ENCODE data around the gene GNAI2.
"Not testable (repeated sequence)": the region's sequence is repeated elsewhere in the genome, so short reads cannot be mapped to it uniquely, and the experiment has no call there.

The GNAI2 gene

DNA sequence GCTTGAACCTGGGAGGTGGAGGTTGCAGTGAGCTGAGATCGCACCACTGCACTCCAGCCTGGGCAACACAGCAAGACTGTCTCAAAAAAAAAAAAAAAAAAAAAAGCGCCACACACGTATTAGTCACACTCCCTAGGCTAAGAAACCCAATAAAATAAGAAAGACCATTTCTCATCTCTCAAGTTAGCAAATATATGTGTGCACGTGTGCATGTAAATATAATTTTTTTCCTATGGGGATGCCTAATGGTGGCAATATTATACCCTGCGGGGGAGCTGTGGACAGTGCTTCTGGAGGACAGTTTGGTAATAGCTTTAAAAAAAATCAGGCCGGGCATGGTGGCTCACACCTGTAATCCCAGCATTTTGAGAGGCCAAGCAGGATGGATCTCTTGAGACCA, 48.1 kb downstream of the GNAI2 start:
- not testable (repeated sequence) for DNase-seq

DNA sequence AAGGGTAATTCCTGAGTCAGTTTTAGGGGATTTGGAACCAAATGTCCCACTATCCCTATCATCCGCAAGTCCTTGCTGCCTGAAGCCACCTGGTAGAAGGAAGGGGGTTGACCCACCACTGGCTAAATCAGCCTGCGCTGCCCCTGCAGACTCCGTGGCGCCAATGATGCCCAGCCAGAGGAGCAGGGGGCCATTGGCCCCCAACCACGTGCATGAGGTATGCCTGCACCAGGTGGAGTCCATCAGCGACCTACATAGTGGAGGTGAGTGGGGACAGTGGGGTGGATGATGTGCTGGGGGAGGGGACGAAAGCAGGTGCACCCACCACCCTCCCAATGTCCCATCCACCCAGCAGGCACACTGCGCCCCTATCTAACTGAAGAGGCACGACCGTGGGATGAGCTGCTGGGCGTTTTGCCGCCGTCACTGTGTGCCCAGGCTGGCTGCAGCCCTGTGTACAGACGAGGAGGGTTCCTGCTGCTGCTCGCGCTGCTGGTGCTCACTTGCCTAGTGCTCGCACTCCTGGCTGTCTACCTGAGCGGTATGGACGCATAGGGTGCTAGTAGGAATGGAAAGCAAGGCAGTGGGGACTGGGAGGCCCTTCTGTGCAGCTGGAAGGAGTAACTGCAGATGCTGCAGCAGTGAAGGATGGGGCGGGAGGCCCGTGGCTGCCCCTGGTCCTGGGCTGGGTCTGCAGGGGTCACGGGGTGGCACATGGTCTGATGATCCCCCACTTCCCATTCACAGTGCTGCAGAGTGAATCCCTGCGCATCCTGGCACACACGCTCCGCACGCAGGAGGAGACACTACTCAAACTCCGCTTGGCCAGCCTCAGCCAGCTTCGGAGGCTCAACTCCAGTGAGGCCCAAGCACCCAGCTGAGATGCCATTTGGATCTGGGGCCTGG, 50.6 kb downstream of the GNAI2 start:
- no peak for DNase-seq

DNA sequence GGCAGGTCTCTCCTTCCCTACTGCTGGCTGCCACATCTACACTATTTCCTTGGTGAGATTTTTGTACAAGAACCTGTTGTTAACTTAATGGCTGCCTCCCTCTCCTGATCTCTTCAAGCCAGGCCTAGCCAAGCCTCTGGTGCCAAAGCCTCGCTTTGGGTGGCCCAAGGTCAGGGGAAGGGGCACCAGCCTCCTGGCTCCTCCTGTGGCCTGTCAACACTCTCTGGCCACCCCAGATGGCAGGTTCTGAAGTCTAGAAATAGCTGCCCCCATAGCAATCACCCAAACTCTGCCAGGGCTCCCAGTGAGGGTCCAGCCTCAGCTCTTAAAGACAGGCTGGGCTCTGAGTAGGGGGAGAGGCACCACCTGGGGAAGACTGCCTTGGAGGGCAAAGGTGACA, 51.3 kb downstream of the GNAI2 start:
- DNase-seq: no peak

DNA sequence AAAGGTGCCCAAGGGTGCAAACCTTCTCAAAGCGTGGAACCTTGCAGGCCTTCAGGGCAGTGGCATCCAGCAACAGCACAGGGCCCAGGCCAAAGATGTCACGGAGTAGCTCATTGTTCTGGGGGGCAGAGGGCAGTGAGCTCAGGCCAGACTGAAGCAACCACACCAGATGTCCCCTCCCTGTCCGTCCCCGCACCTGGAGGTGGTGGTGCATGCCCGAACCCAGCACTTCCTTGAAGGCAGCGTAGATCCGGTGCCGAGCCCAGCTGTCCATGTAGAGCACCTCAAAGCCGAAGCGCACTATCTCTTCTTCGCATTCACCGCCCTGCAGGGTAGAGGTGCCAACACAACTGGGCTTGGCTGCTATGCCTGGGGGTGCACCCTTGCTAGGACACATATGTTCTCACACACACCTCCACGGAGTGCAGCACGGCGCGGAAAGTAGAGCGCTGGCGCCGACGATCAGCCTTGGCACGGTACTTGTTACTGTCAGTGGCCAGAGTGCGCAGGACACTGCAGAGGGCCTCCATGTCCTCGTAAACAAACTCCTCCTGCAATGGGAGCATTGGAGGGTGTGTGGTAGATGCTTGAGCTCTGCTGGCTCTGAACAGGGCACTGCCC, 52.5 kb downstream of the GNAI2 start:
- DNase-seq: no peak

DNA sequence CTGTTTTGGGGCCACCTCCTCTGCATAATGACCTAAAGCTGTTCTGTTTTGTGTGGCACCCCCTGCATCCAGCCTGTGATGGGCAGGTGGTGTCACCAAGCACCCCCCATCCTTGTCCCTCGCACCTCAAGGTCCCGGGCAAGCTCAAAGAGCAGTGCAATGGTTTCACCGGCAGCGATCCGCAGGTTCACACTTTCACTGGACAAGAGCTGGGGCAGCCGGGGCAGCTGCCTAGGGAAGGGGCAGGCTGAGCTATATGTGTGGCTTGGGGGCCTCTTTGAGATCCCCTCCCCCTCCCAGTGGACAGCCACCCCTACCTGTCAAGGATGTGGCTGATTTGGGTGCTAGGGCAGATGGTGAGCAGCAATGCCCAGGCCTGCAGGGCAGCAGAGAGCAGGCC, 53.1 kb downstream of the GNAI2 start:
- DNase-seq: no peak

DNA sequence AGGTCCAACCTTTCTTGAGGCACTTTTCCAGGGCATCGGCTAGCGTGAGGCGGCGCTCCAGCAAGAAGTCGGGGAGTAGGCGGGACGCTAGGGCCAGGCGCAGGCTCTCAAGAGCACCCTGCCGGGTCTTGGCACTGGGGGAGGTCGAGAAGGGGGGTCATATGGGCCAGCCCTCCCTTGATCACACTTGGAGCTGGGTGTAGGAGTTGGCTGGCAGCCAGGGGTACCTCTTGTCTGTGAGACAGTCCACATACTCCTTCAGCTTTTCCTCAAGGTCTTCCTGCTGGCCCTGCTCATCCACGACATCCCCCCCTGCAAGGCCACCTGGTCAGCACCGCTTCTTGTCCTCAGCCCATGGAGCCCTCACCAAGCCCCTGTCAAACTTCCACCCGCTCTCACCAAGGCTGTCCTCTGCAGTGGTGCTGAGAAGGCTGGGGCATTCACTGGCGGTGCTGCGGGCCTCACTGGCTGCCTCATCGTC, 54.2 kb downstream of the GNAI2 start:
- no peak for DNase-seq

DNA sequence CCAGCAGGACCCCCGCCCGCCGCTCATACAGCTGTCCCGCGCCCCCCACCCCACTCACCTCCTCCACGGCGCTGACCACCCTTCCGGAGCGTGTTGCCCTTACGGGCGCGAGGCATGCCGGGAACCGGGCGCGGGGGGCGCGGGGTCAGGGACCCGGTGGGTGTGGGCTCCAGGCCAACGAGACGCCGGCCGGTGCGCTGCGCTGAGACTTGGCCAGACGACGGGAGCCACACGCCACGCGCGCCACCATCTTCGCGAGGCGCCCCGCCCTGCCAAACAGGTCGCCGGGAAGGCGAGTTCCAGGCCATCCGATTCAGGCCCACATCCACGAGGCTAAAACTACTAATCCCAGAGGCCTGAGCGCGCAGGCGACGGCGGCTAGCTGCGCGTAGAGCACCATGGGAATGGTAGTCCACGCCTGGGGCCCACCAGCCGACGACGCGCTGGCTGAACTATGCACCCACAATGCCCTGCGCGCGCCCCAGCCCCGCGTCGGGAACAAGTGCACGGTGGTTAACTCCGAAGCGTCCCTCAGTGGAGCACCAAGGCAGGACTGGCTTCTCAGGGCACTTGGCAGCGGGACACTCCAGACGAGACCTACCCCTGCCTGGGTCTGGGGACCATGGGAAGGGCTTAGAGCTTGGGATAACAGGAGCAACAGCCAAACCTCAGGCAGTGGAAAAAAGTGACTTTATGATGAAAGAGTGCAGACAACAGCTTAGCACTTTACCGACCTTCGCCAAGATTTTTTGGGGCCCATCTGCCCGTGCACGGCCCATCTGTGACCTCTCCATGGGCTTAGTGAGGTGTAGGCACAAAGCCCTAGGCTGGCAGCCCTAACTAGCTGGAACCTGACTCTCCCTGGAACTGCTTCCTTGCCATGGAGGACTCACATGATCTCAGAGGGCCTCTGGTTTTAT, 56.4 kb downstream of the GNAI2 start, which contains the start of gene IFRD2:
TSS of gene IFRD2 (minus strand) at position 271 of the 920 bp plus-strand sequence. CDS start at position 116, 155 bp downstream.
- DNase-seq: peak; percentile 90

DNA sequence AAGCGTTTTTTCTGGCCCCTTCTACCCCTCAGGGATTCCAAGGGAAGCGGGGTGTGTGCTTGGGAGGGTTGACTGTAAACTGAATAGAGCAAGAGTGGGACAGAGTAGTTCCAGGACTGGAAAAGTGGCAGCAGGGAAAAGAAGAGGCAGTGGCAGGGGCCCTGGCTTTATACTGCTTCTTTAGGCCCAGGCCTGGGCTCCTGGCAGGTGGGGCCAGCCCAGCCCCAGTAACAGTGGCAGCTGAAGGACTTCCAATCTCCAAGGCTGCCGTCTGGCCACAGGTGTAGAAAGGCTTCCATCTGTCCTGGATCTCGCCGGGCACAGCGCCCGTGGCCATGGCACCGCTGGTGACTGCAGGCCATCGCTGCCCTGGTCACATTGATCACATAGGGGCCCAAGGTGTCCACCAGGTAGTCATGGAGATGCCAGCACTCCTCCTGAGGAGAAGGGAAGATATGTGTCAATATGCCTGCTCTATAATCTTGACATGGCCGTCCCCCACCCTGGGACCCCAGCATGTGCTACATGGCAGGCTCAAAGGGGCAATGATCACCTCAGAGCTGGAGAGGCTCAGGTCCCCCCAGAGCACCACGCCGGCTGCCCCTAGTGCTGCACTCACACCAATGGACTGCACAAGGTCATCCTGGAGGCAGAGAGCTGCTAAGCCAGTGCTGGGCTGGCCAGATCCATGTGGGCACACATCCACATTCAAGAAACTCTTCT, 57.2 kb downstream of the GNAI2 start:
- DNase-seq: no peak

DNA sequence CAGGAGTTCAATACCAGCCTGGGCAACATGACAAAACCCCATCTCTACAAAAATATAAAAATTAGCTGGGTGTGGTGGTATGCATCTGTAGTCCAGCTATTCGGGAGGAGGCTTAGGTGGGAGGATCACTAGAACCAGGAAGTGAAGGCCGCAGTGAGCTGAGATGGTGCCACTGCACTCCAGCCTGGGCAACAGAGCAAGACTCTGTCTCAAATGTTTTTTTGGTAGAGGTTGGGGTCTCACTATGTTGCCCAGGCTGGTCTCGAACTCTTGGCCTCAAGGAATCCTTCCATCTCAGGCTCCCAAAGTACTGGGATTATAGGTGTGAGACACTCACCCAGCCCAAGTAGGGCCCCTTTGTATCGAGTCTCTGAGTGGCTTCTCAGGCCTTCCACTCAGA, 58.1 kb downstream of the GNAI2 start:
- no peak for DNase-seq

DNA sequence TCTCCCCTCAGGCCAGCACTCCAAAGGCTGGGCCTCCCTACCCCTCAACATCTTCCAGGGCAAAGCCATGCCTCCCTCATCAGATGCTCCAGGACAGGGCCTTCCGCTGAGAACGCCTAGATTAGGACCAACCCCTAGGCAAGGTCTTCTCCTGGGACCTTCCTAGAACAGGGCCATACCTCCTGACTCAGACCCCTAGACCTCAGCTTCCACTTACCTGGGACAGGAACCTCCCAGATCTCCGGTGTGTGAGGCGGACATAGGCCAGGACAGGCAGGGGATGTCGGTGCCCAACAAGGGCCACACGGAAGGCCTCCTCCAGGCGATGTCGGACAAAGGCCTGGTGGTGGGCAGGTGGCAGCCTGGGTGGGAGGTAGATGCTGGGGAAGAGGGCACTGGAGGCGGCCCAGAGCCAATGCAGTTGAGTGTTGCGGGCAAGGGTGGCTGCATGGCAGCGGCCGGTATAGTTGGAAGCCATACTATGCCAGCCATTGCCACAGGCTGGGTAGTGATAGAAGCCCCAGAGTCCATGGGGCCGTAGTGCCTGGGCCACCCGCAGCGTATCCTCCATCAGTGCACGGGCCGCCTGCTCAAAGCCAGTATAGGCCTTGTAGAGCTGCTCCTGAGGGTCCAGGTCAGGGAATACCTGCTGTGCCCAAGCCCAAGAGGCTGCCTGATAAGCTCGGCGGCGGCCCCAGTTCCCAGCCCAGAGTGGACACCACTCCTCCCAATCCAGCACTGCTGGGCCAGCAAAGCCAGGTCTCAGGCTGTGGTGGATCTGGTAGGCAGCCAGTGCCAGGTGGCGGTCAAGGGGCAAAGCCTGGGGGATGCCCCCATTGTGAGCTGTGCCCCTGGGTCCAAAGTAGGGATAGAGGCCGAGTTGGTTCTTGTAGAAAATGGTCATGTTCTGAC, 58.7 kb downstream of the GNAI2 start:
- no peak for DNase-seq

DNA sequence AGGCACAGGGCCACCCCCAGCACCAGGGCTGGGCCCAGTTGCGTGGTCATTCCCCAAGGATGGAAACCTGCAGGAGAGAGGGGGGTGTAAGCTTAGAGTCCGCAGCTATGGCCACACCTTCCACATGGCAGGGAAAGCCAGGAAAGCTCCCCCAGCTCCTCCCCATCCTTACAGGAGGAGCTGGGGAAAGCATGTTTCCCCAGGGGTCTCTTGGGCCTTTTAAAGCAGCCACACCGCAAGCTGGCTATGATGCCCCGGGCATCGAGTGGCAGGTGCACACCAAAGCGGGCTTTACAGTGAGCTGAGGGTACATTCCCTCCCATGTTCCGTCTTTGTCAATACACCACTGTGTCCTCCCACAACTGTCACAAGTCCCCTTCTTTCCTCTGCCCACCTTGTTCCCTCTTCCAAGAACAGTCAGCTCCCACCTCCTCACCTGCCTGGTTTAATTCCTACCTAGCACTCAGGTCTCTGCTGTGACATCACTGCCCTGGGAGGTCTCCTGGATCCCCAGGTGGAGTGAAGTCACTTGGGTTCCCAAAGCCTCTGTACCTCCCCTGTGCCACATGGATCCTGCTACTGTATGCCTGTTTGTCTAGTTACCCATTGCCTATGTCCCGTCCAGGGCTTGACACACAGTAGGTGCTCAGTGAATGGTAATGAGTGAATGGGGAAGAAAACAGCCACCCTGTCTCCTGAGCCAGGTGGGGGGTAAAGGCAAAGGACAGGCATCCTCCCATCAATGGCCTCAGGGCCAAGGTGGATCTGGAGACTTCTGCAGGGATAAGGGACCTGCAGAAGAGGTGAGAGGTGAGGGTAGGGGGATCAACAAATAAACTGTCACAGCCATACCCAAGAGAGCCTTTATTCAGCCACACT, 59.8 kb downstream of the GNAI2 start:
- DNase-seq: no peak

DNA sequence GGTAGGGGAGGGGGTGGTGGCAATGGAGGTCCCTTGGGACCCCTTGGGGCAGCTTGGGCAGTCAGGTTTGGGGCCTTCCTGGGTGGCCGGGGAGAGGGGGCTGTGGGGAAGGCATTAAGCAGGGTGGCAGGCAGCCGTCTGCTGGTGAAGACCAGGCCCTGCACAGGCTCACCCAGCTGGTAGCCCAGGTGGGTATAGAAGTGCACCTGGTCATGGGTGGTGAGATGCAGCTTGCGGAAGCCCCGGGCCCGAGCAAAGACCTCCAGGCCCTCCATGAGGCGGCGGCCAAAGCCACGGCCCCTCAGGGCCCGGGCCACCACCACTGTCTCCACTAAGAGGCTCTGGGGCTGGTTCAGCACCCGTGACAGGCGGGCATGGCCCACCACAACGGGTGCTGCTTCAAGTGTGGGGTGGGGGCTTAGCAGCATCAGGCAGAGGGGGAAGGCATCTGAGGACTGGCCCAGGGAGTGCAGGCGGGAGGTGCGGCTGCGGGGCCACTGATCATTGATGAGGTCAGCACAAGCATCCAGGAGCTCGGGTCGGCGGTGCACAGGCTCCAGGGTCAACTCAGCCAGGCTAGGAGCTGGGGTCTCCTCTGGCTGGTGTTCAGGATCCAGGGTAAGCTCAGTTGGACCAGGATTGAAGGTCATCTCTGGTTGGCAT, 60.8 kb downstream of the GNAI2 start:
- no peak for DNase-seq

DNA sequence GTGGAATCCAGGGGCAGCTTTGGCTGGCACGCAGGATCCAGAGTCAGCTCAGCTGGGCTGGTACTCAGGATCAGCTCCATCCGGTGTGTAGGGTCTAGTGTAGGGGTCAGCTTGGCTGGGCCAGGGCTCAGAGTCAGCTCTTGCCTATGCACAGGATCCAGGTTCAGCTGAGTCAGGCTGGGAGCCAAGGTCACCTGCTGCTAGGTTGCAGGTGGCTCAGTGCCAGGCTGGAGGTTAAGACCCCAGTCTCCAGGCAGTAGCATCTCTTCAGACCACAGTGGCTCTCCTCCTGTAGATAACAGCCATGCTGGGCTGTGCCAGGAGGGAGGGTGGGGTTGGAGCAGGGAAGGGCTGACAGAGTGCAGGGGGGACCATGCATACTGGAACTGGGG, 61.4 kb downstream of the GNAI2 start:
- DNase-seq: no peak

DNA sequence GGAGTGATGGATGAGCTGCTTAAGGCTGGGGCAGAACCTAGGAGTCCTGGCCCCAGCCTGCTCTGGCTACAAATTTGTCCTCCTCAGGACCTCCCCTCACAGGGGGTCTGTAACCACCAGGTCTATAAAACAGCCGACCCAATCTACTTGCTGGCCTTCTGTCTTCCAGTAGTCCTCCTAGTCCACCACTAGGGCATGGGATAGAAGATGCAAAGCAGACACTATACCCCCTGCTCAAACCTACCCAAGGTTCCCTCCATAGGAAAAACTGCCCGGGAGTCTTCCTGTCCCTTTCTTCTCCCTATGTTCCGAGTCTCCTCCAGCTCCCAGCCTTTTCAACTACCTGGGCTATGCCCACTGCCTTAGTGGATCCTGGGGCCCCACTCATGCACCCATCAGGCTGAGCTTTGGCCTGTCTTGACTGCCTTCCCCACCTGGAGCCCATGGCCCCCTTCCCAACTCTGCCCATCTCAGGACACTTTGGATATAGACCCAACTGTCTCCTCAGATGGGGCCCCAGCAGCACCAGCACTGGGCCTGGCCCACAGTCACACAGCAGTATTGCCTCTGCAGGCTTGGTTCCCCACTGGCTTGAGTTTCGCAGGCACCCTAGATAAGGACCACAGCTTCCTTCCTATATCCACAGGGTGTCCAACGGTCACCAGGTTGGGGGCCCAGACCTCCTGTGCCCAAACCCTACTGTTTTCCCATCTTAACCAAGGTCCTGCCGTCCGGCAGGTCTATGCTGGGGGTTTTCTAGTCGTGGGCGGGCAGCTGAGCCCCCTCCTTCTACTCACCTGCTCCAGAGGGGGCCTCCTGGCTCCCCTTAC, 62.1 kb downstream of the GNAI2 start:
- no peak for DNase-seq

DNA sequence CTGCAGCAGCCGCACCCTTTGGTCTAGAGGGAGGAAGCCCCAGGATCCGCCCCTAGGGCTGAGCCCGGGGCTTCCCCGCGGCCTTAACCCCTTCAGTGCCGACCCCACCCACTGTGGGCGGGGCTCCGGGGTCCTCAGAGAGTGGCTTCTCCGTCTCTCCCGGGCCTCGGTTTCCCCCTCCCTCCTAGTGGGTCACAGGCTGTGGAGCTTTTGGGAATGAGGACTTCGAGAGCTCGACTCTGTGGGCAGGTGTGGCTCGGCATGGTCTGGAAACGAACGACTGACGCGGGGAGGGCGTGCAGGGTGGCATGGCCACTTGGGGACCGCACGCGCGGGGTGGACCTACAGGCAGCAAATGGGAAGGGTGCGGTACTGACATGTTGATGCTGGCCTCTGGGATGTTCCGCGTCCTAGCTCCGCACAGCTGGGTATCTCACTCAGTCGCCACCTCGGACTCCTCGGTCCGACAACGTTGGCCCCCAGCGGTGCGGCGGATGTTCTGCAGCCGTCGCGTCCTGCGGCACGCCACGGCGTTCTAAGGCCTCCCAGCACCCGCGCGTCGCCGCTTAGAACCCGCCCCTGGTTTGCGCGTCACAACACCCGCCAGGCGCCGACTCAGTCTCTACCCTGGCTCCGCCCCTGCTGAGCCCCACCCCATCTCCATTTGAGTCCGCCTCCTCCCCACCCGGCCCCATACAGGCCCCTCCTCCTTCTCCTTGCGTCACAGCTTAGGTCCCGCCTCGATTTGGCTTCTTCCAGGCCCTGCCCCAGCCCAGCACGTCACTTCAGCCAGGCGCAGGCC, 63.0 kb downstream of the GNAI2 start, which contains the start of the genes HYAL3 and NAA80:
TSS of gene HYAL3 (minus strand) at position 570 of the 802 bp plus-strand sequence. CDS start 3,803 bp downstream, outside the sequence.
TSS of gene NAA80 (minus strand) at position 570 of the 802 bp plus-strand sequence. CDS start 1,942 bp downstream, outside the sequence.
- DNase-seq: peak; percentile 98

DNA sequence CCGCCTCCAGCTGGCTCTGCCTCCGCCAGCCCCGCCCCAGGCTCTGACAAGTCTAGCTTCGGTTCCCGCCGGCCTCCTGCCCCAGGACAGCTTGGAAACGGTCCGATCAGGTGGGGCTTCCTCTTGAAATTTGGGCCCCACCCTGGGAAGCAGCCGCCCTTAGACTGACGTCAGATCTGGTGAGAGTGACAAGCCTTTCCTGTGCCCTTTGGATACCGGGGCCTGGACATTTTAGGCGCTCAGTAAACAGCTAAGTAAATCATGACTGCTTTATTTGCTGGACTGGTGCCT, 63.6 kb downstream of the GNAI2 start:
- no peak for DNase-seq

DNA sequence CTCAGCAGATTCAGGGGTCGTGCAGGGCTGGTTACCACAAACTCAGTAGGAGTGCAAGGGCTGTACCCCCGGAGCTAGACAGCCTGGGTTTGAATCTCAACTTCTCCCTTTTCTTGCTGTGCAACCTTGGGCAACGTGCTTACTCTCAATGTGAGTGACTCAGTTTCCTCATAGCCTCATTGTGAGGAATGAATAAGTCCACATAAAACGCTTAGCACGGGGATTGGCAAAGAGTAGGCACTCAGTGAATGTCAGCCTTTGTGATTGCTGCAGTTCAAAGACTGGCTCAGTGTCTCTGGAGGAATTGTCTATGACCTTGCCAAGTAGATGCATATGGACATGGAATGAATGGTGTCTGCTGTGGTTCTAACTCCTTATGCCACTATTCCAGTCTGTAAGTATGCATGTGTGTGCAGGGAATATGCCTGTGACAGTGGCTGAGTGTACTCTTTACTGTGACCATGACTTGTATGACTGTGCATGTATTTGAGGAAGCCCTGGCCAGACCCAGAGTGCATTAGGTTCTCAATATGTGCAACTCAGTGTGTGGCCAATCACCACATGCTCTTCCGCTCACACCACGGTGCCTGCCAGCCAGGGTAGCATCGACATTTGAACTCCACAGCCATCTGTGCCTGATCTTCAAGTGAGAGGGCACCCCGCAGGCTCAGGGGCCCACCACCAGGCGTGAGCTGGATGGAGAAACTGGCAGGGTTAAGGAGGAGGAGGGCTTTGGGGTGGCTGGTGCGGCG, 64.1 kb downstream of the GNAI2 start:
- no peak for DNase-seq

Data from GOT3 (cell line).